NCI-H146 treated with DMSO at 0.1 percent for 48 hours (cell line): ENCODE results near the gene SLC9A9.

Source experiments
- DNase-seq: peaks from one replicate; lab custom pipeline; 2025; ENCODE audit not compliant: unreplicated experiment; lab: John Stamatoyannopoulos, UW

Gene SLC9A9

GRCh38 chr3:143334231-143334630, 514.0 kb downstream of the SLC9A9 start:
- no peak for DNase-seq

- DNase-seq: no peak
Measured at GRCh38 chr3:143333367-143333766, 514.9 kb downstream of the SLC9A9 start.

- DNase-seq: no peak
Measured at GRCh38 chr3:143332026-143332425, 516.2 kb downstream of the SLC9A9 start.

- DNase-seq: no peak
Measured at GRCh38 chr3:143331350-143331749, 516.9 kb downstream of the SLC9A9 start.

GRCh38 chr3:143330296-143330868, 517.9 kb downstream of the SLC9A9 start:
- DNase-seq: peak; percentile 57

GRCh38 chr3:143329567-143330211, 518.6 kb downstream of the SLC9A9 start:
- DNase-seq: peak; percentile 80

GRCh38 chr3:143328451-143328850, 519.8 kb downstream of the SLC9A9 start:
- no peak for DNase-seq

- peak; percentile 23 for DNase-seq
Measured at GRCh38 chr3:143326983-143327778, 521.1 kb downstream of the SLC9A9 start.

GRCh38 chr3:143321058-143321769, 527.1 kb downstream of the SLC9A9 start:
- DNase-seq: no peak

- DNase-seq: no peak
Measured at GRCh38 chr3:143315766-143316165, 532.5 kb downstream of the SLC9A9 start.

GRCh38 chr3:143314251-143315093, 533.8 kb downstream of the SLC9A9 start:
- no peak for DNase-seq

- DNase-seq: no peak
Measured at GRCh38 chr3:143313893-143314188, 534.4 kb downstream of the SLC9A9 start.

GRCh38 chr3:143313025-143313892, 535.0 kb downstream of the SLC9A9 start:
- DNase-seq: no peak

- DNase-seq: no peak
Measured at GRCh38 chr3:143311096-143311495, 537.2 kb downstream of the SLC9A9 start.

- no peak for DNase-seq
Measured at GRCh38 chr3:143309705-143310104, 538.6 kb downstream of the SLC9A9 start.

GRCh38 chr3:143307613-143308183, 540.6 kb downstream of the SLC9A9 start:
- no peak for DNase-seq

- DNase-seq: no peak
Measured at GRCh38 chr3:143306407-143306806, 541.9 kb downstream of the SLC9A9 start.

GRCh38 chr3:143302638-143303171, 545.6 kb downstream of the SLC9A9 start:
- no peak for DNase-seq
